ENCODE data around the gene PHF2.

PHF2 gene

DNA sequence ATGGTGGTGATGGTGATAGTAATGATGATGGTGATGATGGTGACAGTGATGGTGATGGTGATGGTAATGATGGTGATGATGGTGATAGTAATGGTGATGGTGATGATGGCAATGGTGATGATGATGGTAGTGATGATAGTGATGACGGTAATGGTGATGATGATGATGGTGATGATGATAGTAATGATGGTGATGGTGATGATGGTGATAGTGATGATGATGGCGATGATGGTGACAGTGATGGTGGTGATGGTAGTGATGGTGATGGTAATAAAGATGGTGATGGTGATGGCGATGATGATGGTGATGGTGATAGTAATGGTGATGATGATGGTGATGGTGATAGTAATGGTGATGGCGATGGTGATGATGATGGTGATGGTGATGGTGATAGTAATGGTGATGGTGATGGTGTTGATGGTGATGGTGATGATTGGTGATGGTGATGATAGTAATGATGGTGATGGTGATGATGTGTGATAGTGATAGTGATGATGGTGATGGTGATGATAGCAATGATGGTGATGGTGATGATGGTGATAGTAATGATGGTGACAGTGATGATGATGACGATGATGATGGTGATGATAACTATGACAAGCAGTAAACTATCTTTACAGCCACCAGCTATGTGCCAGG, 38.6 kb downstream of the PHF2 start:
- H3K4me3 ChIP-seq (ENCODE audit: low read depth, low read length), result no peak overlapping the region
- DNase-seq (ENCODE audit: low read depth, low spot score), result no peak
- ChIA-PET CTCF (no interaction called here), POLR2A (no interaction called here)
- TF ChIP-seq, protein P1, sequence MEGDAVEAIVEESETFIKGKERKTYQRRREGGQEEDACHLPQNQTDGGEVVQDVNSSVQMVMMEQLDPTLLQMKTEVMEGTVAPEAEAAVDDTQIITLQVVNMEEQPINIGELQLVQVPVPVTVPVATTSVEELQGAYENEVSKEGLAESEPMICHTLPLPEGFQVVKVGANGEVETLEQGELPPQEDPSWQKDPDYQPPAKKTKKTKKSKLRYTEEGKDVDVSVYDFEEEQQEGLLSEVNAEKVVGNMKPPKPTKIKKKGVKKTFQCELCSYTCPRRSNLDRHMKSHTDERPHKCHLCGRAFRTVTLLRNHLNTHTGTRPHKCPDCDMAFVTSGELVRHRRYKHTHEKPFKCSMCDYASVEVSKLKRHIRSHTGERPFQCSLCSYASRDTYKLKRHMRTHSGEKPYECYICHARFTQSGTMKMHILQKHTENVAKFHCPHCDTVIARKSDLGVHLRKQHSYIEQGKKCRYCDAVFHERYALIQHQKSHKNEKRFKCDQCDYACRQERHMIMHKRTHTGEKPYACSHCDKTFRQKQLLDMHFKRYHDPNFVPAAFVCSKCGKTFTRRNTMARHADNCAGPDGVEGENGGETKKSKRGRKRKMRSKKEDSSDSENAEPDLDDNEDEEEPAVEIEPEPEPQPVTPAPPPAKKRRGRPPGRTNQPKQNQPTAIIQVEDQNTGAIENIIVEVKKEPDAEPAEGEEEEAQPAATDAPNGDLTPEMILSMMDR (IDR thresholded peaks at IDR 0.05; ENCODE audit: insufficient read depth, low read length, missing control alignments), result no peak

DNA sequence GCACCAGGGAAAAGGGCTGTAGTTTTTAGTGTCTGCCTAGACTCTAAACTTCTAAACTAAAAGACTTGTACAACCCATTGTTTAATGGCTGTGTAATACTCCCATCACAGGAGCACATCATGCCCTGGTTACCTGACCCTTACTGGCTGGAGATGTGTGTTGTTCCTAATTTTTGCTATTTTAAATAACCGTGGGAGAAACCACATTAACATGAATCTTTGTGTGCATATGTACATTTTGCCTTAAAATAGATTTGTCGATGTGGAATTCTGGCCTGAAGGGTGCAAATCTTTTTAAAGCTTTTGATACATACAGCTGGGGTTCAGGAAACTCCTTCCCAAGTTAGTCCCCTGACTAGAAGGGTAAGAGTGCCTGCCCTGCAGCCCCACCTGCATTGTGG, 39.7 kb downstream of the PHF2 start:
- ChIA-PET POLR2A (no interaction called here), CTCF (no interaction called here)
- no peak for DNase-seq (ENCODE audit: low read depth, low spot score)
- TF ChIP-seq, protein P1 (IDR thresholded peaks at IDR 0.05; ENCODE audit: insufficient read depth, low read length, missing control alignments), result no peak
- no peak overlapping the region for H3K4me3 ChIP-seq (ENCODE audit: low read depth, low read length)

DNA sequence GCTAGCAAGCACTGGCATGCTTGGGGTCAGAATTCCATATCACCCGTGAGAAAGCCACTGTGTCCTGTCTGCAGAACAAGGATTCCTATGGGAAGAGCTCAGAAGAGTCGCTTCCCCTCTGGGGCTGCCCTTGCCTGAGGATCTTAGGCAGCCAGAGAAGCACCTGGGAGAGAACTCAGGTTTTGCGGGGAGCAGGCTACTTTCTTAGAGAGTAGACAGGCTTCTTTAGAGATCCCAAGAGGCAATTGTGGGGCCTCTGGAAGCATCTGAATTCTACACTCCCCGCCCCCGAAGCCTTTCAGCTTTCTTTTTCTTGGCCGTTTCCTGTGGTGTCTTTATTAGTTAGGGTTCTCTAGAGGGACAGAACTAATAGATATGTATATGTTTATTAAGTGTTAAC, 40.9 kb downstream of the PHF2 start:
- POLR2A ChIA-PET, result no interaction called here
- TF ChIP-seq, protein P1 (IDR thresholded peaks at IDR 0.05; ENCODE audit: insufficient read depth, low read length, missing control alignments), result no peak
- CTCF ChIA-PET, result interaction anchor here (2.0 kb wide), 1 partner anchor 51 kb away, joined by 5 read pairs; no protein-coding TSS in a partner anchor
- no peak for DNase-seq (ENCODE audit: low read depth, low spot score)
- H3K4me3 ChIP-seq (ENCODE audit: low read depth, low read length), result no peak overlapping the region

DNA sequence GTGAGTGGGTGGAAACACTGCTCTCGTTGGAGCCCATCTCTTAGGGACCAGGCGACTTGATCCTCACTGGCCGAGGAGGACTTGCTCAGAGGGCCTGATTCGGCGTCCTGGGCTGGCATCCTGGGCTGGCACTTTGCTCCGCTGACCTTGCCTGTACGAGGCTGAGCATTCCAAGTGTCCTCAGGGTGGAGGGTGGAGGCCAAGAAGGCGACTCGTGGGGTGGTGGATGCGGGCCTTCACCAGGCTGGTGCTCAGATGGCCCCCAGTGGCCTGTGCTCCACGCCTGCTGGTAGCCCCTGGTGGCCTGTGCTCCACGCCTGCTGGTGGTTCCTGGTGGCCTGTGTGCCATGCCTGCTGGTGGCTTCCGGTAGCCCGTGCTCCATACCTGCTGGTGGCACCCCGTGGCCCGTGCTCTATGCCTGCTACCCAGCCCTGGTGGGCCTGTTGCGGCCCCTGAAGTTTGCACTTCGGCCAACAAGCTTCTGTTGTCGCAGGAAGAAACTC, 42.9 kb downstream of the PHF2 start:
- CTCF ChIA-PET, result interaction anchor here (1.1 kb wide), 1 partner anchor 7 kb away, joined by 3 read pairs; no protein-coding TSS in a partner anchor
- POLR2A ChIA-PET, result no interaction called here
- no peak for DNase-seq (ENCODE audit: low read depth, low spot score)

DNA sequence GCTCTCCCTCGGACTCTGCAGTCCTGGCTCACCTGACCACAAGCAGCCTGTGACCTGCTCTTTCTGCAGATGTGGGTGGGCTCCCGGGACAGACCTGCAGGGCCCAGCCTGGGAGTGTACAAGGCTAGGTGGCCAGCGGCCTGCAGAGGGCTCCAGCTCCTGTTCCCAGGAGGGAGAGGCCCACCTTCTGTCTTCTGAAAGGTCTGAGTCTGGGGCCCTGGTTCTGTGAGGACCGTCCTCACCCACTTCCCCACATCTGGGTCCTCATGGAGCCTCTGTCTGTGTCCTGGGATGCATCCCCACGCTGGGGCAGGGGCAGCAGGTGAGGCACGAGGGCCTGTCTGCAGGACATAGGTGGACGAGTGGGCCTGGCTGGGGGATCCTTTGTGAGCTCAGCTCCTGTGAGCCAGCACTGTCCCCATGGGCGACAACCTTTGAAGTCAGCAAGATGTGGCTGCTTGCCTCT, 43.7 kb downstream of the PHF2 start:
- ChIA-PET POLR2A (no interaction called here), CTCF (interaction anchor here (1.1 to 1.9 kb wide), 2 partner anchors 8 to 54 kb away, joined by 3 to 7 read pairs; no protein-coding TSS in a partner anchor)
- H3K4me3 ChIP-seq (ENCODE audit: low read depth, low read length), result no peak overlapping the region
- no peak for DNase-seq (ENCODE audit: low read depth, low spot score)
- TF ChIP-seq, protein P1 (IDR thresholded peaks at IDR 0.05; ENCODE audit: insufficient read depth, low read length, missing control alignments), result no peak

More for the DNA sequence above, 42.9 kb downstream of the PHF2 start:
- TF ChIP-seq, protein P1 (IDR thresholded peaks at IDR 0.05; ENCODE audit: insufficient read depth, low read length, missing control alignments), result no peak
- H3K4me3 ChIP-seq (ENCODE audit: low read depth, low read length), result no peak overlapping the region

DNA sequence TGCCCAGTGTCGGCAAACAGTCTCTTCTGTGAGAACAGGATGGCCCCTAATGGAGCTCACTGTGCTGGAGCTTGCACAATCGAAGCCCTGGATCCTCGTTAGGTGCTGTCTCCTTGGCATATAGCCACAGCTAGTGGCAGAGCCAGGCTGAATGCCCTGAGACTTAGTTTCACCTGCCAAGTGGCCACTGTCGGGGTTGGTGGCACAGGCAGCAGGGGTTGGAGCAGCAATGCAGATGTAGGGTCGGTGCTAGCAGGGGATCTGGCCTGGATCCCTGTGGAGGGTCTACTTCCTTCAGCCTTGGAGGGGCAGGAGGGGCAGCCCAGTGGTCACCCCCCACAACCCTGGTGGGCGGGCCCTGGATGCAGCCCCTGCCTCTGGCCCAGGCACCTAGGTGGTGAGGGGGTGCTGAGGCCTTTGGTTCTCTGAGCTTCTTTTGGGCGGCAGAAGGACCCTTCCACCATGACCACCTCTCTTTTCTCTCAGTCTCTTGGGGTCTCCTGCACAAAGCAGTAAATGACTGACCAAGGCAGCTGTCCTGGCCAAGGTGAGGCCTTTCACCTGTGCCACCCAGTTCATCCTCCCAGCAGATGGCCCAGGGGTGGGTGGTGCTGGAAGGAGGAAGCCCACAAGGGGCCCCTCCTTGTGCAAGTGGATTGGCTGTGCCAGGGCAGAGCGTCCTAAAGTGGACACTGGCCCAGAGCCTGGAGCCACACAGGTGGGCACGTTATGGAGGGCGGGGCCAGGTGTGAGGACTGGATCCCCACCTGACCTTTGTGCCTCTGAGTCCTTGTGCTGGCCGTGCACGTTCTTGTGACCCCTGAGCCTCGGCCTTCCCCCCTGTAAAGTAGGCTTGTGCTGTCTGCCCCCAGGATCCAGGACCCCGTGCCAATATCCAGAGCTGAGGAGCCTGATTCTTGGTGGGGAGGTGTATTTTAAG, 44.8 kb downstream of the PHF2 start:
- TF ChIP-seq, protein P1 (IDR thresholded peaks at IDR 0.05; ENCODE audit: insufficient read depth, low read length, missing control alignments), result no peak
- H3K4me3 ChIP-seq (ENCODE audit: low read depth, low read length), result no peak overlapping the region
- POLR2A ChIA-PET, result no interaction called here
- CTCF ChIA-PET, result interaction anchor here (1.1 to 1.9 kb wide), 2 partner anchors 10 to 55 kb away, joined by 3 to 7 read pairs; no protein-coding TSS in a partner anchor
- DNase-seq (ENCODE audit: low read depth, low spot score), result no peak

Data from AG04449 (cell line).